Fibroblast of the aortic adventitia (primary cell): ENCODE data around the gene OGFOD2. TPM values are rescaled to one million over a fixed set of nuclear protein-coding genes. Genes with fewer than 3 reads are reported as not detected.

Experiments used
- DNase-seq: peaks from one replicate; pipeline ENCODE4 v3.0.0-alpha.2; 2010; ENCODE audit warnings: low read depth
- H3K4me3 ChIP-seq: 2 replicates; pipeline ENCODE4 v1.5.1; 2011; ENCODE audit warnings: low read depth, mild to moderate bottlenecking, control low read depth, low read length, moderate library complexity
- total RNA-seq: library from RNA; depleted of rRNA; stranded (reverse); fragments of >200 nt; gene quantifications from 2 replicates; pipeline ENCODE4 v1.2.3, GENCODE V29; 2012; ENCODE audit warnings: low replicate concordance
- TF ChIP-seq, protein P1 (sequence below): IDR thresholded peaks from 2 replicates; pipeline ENCODE4 v1.5.1; 2011; ENCODE audit warnings: mild to moderate bottlenecking, low read length, control low read depth, inconsistent platforms; ENCODE audit not compliant: insufficient read depth

Gene OGFOD2
- total RNA-seq, 1 donor: 10.3 TPM

DNA sequence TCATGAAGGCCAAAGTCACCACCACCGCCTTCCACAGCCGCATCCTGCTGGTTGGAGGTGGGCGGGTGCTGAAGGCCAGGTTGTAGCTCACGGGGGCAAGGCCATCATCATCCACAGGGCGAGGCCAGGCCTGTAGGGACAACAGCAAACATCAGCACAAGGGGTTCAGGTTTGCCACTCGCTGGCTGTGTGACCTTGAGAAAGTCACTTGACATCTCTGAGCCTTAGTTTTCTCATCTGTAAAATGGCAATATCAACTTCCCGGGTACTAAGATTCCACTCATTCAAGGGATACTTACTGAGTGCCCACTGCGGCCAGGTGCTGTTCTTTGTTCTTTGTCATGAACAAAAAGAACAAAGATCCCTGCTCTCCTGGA, 14.9 kb upstream of the OGFOD2 start:
- TF ChIP-seq, protein P1, sequence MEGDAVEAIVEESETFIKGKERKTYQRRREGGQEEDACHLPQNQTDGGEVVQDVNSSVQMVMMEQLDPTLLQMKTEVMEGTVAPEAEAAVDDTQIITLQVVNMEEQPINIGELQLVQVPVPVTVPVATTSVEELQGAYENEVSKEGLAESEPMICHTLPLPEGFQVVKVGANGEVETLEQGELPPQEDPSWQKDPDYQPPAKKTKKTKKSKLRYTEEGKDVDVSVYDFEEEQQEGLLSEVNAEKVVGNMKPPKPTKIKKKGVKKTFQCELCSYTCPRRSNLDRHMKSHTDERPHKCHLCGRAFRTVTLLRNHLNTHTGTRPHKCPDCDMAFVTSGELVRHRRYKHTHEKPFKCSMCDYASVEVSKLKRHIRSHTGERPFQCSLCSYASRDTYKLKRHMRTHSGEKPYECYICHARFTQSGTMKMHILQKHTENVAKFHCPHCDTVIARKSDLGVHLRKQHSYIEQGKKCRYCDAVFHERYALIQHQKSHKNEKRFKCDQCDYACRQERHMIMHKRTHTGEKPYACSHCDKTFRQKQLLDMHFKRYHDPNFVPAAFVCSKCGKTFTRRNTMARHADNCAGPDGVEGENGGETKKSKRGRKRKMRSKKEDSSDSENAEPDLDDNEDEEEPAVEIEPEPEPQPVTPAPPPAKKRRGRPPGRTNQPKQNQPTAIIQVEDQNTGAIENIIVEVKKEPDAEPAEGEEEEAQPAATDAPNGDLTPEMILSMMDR: no peak
- no peak for DNase-seq
- no peak overlapping the region for H3K4me3 ChIP-seq

DNA sequence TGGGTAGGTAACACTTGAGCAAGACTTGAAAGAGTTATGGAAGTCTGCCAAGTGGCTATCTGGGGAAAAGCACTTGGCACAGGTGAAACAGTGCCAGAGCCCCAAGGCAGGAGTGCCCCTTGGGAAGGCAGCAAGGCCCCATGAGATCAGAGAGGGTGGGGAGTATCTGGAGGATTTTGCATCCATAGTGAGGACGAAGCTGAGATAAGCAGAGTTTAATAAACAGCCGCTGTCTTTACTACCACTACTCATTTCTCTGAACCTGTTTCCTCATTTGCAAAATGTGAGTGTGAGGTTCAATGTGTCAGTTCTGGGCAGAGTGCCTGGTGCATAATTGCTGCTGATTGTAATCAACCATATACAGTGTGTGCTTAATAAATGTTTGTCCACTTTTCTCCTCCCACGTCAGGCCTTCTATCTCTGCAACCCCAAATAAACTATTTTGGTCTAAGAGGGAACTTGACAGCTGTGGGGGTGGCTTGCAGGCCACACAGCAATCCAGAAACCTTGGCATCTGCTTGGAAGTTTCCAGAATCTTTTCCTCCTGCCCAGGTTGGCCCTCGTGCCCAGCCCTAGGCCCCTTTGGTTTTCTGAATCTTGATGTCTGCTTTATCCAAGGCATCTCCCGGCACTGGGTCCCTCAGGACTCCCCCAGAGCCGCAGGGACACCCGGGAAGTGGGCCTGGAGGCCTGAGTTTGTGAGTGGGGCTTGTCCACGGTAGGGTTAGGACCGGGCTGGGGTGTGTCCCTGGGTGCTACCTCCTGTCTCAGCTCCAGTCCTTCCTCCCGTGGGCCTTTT, 13.3 kb upstream of the OGFOD2 start:
- no peak overlapping the region for H3K4me3 ChIP-seq
- no peak for DNase-seq
- TF ChIP-seq, protein P1: no peak

DNA sequence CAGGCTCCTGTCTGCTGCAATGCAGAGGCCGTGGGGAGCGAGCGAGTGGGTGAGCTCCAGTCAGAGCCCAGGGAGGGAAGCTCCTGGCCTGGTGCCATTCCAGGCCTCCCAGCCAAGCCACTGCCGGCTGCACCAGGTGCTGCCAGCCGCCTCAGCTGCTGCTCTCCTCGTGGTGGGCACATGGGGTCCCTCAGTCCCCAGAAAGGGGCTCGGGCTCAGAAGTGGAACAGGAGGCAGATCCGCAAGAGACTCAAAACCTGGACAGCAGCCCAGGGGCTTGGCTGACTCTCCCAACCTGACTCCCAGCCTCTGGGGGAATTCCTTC, 11.1 kb upstream of the OGFOD2 start:
- TF ChIP-seq, protein P1: no peak
- H3K4me3 ChIP-seq: no peak overlapping the region
- DNase-seq: peak; percentile 39

DNA sequence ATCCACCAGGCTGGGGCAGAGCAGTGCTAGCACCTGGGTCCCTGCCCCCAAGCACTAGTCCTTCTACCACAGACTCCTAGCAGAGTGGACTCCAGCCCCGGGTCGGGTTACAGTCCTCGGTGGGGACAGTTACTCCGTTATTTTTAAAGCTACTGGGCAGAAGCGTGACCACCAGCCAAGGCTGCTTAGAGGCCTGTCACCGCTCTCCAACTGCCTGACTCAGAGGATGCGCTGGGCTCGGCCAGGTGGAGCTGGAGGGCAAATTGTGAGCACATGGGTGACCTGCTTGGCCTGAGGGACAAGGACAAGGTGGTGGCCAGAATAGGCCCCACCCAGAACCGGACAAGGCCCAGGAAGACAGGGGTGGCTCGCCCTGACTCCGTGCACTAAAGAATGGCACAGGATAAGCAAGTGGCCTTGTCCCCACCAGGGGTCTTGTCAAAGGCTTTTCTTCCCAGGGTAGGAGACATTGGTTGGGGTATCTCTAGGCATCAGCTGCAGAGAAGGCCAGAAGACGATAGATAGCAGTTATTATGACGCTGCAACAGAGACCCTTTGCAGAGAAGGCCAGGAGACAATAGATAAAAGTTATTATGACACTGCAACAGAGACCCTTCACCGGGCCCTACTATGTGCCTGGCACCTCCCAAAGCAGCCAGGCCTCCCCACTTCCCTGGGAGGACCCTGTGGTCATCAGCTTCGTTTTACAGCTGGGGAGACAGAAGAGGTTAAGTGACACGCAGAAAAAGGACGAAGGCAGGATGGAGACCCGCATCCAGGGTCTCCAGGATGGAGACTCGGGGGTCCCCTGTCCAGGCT, 10.4 kb upstream of the OGFOD2 start:
- no peak for DNase-seq
- H3K4me3 ChIP-seq: peak overlapping the region; percentile 91
- TF ChIP-seq, protein P1: no peak

DNA sequence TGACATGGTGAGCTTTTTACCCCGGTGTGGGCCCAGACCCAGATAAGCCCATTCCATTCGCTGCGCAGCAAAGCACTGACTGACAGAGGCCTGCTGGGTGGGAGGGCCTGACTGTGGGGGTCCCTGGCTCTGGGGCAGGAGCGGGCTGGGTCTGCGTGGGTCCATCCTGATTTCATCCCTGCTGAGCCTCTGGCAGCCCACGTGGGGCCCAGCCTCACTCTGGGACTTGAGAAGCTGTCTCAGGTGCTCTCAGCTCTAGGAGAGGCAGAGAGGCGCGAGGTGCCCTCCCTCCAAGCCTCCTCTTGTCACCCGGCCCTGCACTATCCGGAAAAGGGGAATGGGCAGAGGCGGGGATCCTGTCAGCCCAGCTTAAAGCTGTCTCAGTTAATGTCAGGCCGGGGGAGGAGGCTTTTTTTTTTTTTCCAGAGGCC, 9.7 kb upstream of the OGFOD2 start:
- DNase-seq: no peak
- TF ChIP-seq, protein P1: no peak
- H3K4me3 ChIP-seq: peak overlapping the region; percentile 91

DNA sequence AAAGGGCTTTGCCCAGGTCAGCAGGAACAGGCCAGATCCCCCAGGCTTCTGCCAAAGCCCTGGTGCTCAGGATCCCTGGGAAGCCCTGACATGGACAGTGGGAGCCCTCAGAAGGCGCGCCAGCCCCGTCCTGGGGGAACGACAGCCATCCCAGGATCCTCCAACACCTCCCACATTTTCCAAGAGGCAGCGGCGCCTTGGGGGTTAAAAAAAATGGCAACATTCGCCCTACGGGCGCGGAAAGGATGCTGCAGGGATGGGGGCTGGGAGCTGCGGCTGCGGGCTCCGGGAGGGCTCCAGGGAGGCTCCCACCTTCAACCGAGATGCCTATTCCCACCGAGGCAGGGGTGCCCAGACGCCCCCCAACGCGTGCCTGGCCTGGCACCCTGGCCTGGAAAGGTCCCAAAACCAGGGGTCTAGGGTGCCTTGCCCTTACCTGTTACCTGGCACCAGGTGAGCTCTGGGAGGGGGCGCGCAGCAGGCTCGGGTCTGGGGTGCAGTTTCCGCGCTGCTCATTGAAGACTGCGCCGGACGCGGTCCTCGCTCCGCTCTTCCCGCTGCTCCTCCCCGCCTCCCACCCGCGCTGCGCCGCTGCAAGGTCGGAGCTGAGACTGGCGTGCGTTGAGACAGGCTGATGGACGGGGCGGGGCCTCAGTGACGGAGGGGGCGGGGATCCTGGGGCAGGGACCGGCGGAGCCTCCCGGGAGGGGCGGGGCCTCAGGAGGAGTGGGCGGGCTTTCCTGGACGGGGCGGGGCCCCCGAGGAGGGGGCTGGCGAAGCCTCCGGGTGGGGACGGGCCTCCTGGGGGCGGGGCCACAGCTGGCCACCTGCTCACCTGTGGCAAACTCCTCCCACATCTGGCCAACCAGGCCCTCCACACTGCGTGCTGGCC, 8.9 kb upstream of the OGFOD2 start, which contains the start of gene ABCB9:
TSS of gene ABCB9 (minus strand) at position 613 of the 892 bp plus-strand sequence. CDS start 6,228 bp downstream, outside the sequence.
- peak; percentile 78 for DNase-seq
- TF ChIP-seq, protein P1: no peak
- peak within 1 kb of the TSS; percentile 91 for H3K4me3 ChIP-seq
